ENCODE results near the gene NFATC2. TPM values are rescaled to one million over a fixed set of nuclear protein-coding genes. Genes with fewer than 3 reads are reported as not detected.

The NFATC2 gene
- polyA plus RNA-seq, 3 donors, result 1.6 to 2.3 (median 1.6) TPM

GRCh38 chr20:51366155-51366886, 176.2 kb downstream of the NFATC2 start:
- DNase-seq (ENCODE audit: extremely low read depth in 1 of 11, low read depth in 9 of 11, low spot score in 4 of 11), result no peak

DNA sequence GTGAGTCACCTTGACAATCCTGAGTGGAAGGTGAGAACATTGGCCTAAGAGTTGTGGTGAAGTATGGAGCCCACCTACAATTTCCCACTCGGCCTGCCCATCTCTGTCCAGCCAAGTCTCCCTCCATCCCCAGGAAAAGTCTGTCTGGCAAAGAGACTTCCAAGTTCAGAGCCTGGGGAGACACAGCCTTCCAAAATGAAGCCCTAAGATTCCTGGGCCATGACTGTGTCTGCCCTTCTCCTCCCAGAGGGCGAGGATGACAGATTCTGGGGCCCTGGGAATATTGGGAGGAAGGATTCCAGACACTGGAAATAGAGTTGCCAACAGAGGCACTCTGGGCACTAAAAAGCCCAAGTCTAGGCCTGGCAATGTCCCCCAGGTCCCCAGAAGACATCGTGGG, 176.8 kb downstream of the NFATC2 start:
- no peak for DNase-seq (ENCODE audit: extremely low read depth in 1 of 11, low read depth in 9 of 11, low spot score in 4 of 11)

DNA sequence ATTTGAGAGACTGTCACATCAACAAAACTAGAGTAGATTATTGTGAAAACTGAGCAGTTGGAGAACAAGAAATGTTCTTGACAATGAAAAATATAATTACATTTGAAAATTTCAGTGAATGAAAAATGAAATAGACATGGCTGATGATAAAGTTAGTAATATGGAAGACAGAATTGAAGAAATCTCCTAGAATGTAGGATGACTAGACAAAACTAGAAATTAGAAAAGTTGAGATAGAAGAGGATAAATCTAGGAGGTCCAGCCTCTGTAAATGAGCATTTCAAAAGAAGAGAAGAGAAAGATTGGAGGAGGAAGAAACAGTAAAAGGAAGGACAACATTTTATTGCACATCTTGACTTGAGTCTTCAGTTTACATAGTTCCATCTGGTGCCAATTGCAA, 178.7 kb downstream of the NFATC2 start:
- DNase-seq (ENCODE audit: extremely low read depth in 1 of 11, low read depth in 9 of 11, low spot score in 4 of 11), result no peak

- no peak for DNase-seq (ENCODE audit: extremely low read depth in 1 of 11, low read depth in 9 of 11, low spot score in 4 of 11)
Measured at GRCh38 chr20:51363378-51363777, 179.1 kb downstream of the NFATC2 start.

DNA sequence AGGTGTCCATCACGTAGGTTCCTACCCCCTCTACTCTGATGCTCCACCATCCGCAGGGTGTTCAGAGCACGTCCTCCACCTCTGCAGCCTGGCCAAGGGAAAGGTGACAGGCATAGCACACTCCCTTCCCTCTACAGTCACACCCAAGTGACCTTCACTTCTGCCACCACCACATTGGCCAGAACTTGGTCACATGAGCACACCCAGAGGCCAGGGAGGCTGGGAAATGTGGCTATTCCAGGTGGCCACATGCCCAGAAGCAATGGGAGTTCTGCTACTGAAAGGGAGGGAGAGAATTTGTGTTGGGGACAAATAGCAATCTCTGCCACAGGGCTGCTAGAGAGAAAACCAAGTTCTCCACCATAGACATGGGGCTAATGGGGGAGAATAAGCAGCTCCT, 180.3 kb downstream of the NFATC2 start:
- DNase-seq (ENCODE audit: extremely low read depth in 1 of 11, low read depth in 9 of 11, low spot score in 4 of 11), result no peak

DNA sequence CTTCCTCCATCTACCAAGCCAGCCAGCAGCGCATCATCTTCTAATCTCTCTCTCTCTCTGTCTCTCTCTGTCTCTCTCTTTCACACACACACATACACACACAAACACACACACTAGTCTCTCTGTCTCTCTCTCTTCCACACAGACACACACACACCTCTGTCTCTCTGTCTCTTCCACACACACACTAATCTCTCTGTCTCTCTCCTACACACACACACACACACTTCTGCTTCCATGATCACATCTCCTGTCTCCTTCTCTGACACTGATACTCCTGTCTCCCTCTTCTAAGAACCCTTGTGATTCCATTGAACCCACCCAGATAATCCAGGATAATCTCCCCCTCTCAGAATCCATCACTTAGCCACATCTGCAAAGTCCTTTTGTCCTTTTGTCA, 181.3 kb downstream of the NFATC2 start:
- DNase-seq (ENCODE audit: extremely low read depth in 1 of 11, low read depth in 9 of 11, low spot score in 4 of 11), result no peak

- DNase-seq (ENCODE audit: extremely low read depth in 1 of 11, low read depth in 9 of 11, low spot score in 4 of 11), result no peak
Measured at GRCh38 chr20:51360451-51361201, 181.9 kb downstream of the NFATC2 start.

DNA sequence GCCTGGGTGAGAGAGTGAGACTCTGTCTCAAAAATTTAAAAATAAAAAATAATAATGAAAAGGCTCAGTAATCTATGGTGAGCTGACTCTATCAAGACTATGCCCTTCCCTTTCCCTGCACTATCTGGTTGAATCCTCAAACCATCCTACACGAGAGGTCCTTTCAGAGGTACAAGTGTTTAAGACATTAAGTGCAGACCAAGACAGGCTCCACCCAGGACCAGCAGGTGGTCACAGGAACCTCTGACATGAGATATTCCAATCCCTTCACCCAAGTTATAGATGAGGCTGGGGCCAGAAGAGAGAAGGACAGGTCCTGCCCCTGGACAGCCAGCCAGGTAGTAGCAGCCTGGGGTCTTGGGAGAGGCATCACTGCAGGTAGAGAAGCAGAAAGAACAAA, 182.6 kb downstream of the NFATC2 start:
- DNase-seq (ENCODE audit: extremely low read depth in 1 of 11, low read depth in 9 of 11, low spot score in 4 of 11), result no peak

GRCh38 chr20:51359401-51359800, 183.1 kb downstream of the NFATC2 start:
- DNase-seq (ENCODE audit: extremely low read depth in 1 of 11, low read depth in 9 of 11, low spot score in 4 of 11), result no peak

DNA sequence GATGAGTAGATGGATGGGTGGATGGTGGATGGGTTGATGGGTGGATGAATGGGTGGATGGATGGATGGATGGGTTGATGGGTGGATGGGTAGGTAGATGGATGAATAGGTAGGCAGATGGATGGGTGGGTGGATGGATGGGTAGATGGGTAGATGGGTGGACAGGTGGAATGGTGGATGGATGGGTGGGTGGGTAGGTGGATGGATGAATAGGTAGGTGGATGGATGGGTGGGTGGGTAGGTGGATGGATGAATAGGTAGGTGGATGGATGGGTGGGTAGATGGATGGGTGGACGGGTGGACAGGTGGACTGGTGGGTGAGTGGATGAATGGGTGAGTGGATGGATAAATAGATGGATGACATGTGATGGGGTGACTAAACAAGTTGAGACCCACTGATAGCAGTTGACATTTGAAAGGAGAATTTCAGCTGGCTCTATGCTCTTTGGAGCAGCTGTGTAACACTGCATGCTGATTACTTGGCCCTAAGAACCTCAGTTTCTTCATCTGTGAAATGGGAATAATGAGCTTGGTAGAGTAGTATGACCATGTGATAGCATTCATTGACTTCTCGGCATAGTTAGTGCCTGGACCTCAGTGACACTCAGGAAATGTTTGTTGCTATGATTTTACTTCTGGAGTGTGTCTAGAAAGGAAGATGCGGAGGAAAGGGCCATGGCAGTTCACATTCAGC, 184.3 kb downstream of the NFATC2 start:
- DNase-seq (ENCODE audit: extremely low read depth in 1 of 11, low read depth in 9 of 11, low spot score in 4 of 11), result no peak

DNA sequence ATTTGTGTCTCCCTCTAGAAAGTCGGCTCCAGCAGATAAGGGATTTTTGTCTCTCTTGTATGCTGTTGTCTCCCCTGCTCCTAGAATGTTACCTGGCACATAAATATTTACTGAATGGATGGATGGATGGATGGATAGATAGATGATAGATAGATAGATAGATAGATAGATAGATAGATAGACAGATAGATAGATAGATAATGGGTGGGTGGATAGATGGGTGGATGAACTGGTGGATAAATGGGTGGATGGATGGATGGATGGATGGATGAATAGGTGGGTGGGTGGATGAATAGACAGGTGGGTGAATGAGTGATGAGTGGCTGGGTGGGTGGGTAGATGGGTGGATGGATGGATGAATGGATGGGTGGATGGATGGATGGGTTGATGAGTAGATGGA, 185.0 kb downstream of the NFATC2 start:
- DNase-seq (ENCODE audit: extremely low read depth in 1 of 11, low read depth in 9 of 11, low spot score in 4 of 11), result no peak

DNA sequence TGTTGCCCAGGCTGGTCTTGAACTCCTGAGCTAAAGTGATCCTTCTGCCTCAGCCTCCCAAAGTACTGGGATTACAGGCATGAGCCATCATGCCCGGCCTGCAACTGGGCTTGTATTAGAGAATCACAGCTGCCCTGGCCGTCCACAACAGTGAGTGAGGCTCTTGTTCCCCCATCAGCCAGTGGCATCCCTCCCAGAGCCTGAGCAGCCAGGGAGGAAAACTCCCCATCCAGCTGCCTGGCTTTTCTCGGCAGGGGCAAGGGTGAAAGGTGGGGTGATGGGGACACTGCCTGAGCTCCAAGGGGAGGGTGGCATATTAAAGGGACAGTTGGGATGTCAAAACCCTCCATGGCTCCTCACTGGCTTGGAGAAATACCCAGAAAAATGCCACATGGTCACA, 185.6 kb downstream of the NFATC2 start:
- no peak for DNase-seq (ENCODE audit: extremely low read depth in 1 of 11, low read depth in 9 of 11, low spot score in 4 of 11)

DNA sequence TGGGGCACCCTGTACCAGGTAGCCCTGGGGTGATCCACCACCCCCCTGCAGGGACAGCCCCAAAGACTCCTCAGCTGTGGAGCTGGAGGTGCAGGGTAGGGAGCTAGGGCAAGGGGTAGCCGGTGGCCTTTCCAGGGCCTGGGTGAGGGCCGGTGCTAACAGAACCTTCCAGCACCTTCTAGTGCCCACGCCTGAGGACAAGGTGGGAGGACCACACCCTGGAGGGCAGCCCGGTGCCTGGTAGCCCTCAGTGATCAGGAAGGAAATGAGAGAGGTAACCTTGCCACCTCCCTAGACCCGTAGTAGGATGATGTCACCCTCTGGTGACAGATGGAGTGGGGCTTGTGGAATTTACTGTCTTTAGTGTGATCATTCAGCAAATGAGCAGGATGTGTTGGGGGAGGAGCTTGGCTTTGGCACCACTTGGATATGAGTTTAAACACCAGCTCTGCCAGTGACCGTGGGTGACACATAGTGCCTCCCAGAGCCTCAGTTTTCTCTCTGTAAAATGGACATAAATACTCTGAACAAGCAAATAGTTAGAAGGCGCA, 187.7 kb downstream of the NFATC2 start:
- DNase-seq (ENCODE audit: extremely low read depth in 1 of 11, low read depth in 9 of 11, low spot score in 4 of 11), result no peak

DNA sequence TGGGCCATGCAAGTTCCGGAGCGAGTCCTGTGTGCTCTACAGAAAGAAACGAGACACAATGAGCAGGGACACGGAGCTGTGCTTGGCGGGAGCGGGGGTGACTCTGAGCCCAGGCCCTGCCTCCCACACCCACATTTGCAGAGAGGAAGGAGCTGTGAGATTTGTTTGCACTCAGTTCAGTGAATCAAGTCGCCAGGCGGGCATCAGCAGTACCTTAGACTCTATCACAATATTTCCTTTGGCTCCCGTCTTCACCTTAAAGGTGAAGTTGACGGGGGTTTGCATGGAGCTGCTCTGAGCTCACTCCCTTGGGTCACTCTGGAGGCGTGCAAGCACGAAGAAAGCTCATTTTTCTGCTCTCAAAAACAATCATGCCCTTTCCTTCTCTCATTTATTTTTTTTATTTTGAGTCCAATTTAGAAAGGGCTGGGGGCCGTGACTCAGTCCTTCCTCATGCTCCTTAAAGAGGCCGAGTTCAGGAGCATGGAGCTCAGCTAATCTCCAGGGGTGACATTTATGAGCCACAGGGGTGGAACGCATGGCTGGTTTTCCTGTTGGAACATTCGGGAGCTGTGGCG, 188.2 kb downstream of the NFATC2 start:
- DNase-seq (ENCODE audit: extremely low read depth in 1 of 11, low read depth in 9 of 11, low spot score in 4 of 11), result no peak

DNA sequence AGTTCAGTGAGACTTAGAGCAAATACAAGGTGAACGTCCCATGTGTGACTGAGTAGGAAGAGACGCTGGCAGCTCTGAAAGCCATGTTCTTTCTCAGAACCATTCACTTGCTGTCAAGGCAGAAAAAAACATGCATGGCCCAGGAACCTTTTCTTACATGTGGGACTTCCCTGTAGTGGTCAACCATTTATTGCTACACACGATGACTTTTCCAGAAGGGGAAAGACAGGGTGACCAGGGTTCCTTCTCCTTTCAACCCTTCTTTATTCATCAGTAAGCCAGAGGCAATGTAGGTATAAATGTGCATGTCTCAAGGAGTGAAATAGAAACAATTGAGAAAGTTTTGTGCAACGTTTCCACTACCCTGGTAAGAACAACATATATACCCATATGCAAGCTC, 189.0 kb downstream of the NFATC2 start:
- no peak for DNase-seq (ENCODE audit: extremely low read depth in 1 of 11, low read depth in 9 of 11, low spot score in 4 of 11)

GRCh38 chr20:51352791-51353190, 189.7 kb downstream of the NFATC2 start:
- no peak for DNase-seq (ENCODE audit: extremely low read depth in 1 of 11, low read depth in 9 of 11, low spot score in 4 of 11)

DNA sequence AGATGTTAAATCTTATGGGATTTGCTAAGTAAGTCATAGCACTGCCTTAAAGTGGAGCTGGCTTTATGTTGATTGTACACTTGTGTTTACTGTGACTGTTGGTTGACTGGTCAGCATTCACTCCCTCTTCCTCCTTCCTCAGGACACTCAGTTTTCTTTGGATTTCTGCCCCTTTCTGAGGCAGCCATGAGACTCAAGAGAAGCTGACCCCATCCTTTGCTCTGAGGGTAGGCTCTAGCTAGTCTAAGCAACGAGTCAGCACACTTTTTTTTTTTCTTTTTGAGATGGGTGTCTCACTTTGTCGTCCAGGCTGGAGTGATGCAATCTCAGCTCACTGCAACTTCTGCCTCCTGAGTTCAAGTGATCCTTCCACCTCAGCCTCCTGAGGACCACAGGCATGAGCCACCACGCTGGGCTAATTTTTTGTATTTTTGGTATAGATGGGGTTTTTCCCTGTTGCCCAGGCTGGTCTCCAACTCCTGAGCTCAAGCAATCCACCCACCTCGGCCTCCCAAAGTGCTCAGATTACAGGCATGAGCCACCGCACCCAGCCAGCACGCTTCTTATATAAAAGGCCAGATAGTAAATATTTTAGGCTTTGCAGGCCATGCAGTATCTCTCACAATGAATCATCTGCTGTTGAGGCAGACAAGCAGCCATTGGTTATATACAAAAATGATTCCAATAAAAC, 191.4 kb downstream of the NFATC2 start:
- no peak for DNase-seq (ENCODE audit: extremely low read depth in 1 of 11, low read depth in 9 of 11, low spot score in 4 of 11)

GRCh38 chr20:51348876-51349275, 193.6 kb downstream of the NFATC2 start:
- no peak for DNase-seq (ENCODE audit: extremely low read depth in 1 of 11, low read depth in 9 of 11, low spot score in 4 of 11)

- DNase-seq (ENCODE audit: extremely low read depth in 1 of 11, low read depth in 9 of 11, low spot score in 4 of 11), result no peak
Measured at GRCh38 chr20:51347831-51348230, 194.7 kb downstream of the NFATC2 start.
